Kidney glomerular epithelial cell (primary cell): ENCODE results near the gene GOLGA6L9.
"Not testable (repeated sequence)": the region's sequence is repeated elsewhere in the genome, so short reads cannot be mapped to it uniquely, and the experiment has no call there.

ENCODE experiments used
- DNase-seq: peaks from one replicate; lab custom pipeline; 2025; lab: John Stamatoyannopoulos, UW

The GOLGA6L9 gene

GRCh38 chr15:82469381-82469780, 39.8 kb downstream of the GOLGA6L9 start:
- DNase-seq, result not testable (repeated sequence)

GRCh38 chr15:82472269-82472982, 42.8 kb downstream of the GOLGA6L9 start:
- DNase-seq, result not testable (repeated sequence)

- DNase-seq, result not testable (repeated sequence)
Observed at GRCh38 chr15:82474596-82475325, 45.1 kb downstream of the GOLGA6L9 start.

- DNase-seq, result not testable (repeated sequence)
Observed at GRCh38 chr15:82475345-82475967, 45.8 kb downstream of the GOLGA6L9 start.

GRCh38 chr15:82476697-82477342, 47.2 kb downstream of the GOLGA6L9 start:
- not testable (repeated sequence) for DNase-seq

GRCh38 chr15:82477343-82478057, 47.9 kb downstream of the GOLGA6L9 start:
- DNase-seq, result not testable (repeated sequence)
